HG03045 (cell line): ENCODE measurements around the gene AFM.
"Not testable (repeated sequence)": the region's sequence is repeated elsewhere in the genome, so short reads cannot be mapped to it uniquely, and the experiment has no call there.

Experiments used
- ATAC-seq: cut with Tn5 transposase; IDR thresholded peaks from one replicate; pipeline ENCODE4 v1.9.1; 2021; ENCODE audit warnings: mild to moderate bottlenecking, moderate library complexity; ENCODE audit not compliant: unreplicated experiment

Gene AFM

GRCh38 chr4:73499996-73500765 lies 18.6 kb downstream of the AFM start:
- ATAC-seq, result no peak

DNA sequence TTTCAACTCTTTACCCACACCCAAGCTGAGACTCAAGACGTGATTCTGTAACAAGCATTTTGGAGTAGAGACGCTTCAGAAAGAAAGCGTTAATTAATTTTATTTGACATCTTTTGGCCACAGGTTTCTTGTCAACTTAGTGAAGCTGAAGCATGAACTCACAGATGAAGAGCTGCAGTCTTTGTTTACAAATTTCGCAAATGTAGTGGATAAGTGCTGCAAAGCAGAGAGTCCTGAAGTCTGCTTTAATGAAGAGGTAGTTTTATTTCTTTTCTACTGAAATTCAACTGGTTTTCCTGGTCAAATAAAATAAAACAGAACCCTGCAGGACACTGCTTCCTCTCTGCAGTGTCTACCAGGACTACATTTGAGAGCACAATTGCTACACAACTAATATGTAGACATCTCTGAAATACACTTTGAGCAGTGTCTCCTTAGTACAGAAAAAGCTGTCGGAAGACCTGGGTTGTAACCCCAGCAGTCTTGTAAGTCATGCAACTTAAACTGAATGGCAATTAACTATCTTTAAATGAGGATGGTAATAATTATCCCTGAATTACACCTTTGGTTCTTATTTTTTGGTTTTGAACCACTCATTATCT lies 20.2 kb downstream of the AFM start:
- no peak for ATAC-seq

DNA sequence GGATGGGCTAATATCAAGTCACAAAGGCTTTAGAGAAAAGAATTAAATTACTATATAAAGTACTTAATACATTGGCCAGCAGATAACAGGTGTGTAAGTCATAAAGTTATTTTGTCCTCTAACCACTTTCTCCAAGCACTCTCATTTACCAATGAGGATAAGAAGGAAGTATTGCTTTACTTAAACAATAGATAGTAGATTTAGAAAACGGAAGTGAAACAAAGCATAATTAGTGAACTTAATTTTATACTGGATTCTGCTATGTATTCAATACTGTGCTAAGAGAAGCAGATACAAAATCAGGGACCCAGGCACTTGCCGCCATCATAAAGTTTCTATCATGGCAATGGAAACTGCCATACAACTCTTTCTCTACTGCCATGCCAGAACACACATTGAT lies 24.0 kb downstream of the AFM start:
- no peak for ATAC-seq

GRCh38 chr4:73507541-73507940 lies 26.0 kb downstream of the AFM start:
- ATAC-seq, result no peak

DNA sequence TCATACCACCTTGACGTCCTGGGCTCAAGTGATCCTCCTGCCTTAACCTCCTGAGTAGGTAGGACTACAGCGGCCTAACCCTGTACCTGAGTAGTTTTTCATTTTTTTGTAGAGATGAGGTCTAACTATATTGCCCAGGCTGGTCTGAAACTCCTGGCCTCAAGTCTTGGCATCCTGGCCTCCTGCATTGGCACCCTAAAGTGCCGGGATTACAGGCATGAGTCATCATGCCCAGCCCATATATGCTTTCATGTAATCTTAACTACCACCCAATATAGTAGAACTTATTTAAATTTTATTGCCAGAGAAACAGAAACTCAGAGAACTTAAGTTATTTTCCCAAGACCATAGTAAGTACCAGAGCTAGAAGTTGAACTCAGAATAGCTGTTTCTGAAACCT lies 27.1 kb downstream of the AFM start:
- ATAC-seq, result no peak

DNA sequence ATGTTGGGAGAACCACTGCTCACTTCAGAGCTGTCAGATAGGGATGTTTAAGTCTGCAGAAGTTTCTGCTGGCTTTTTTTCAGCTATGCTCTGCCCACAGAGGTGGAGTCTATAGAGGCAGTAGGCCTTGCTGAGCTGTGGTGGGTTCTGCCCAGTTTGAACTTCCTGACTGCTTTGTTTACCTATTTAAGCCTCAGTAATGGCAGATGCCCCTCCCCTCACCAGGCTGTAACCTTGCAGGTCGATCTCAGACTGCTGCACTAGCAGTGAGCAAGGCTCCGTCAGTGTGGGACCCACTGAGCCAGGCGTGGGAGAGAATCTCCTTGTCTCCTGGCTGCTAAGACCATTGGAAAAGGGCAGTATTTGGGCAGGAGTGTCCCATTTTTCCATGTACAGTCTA lies 36.8 kb downstream of the AFM start:
- no peak for ATAC-seq

GRCh38 chr4:73520821-73521220 lies 39.3 kb downstream of the AFM start:
- no peak for ATAC-seq

- ATAC-seq, result no peak
Observed at GRCh38 chr4:73523126-73523525, 41.6 kb downstream of the AFM start.

DNA sequence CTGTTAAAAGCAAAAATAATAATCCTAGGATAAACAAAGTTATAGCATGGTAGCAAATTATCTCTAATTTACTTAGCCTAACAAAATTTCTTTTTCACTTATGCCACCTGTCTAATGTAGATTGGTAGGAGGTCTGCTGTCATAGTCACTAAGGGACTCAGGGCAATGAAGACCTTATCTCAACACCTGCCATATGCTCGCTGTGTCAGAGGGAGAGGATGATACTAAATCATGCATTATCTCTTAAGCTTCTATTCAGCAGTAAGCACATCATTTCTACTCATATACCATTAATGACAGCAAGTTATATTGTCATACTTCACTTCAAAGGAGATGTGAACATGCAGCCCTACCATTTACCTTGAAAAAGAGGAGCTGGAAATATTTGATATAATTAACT lies 44.1 kb downstream of the AFM start:
- ATAC-seq, result no peak

GRCh38 chr4:73527196-73527595 lies 45.7 kb downstream of the AFM start:
- ATAC-seq, result peak; percentile 66

GRCh38 chr4:73528171-73528570 lies 46.6 kb downstream of the AFM start:
- ATAC-seq, result no peak

GRCh38 chr4:73533515-73534422 lies 52.2 kb downstream of the AFM start:
- ATAC-seq, result no peak

DNA sequence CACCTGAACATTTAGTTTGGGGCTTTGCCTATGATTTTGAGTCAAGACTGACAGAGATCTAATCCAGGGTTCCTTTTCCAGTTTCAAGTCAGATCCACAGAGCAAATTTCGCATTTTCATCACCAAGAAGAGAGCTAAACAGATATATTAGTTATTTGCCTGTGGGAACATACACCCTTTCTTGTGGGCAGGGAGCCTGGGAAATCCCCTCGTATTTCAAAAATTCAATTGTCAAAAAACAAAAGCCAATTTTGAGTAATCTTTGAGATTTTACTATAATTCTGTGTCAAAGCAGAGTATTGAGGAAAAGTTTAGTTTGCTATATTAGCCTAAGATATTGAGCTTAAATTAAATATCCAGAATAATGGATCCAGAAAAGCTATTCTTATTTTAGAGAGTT lies 56.6 kb downstream of the AFM start:
- ATAC-seq, result no peak

GRCh38 chr4:73539386-73539785 lies 57.8 kb downstream of the AFM start:
- ATAC-seq, result no peak

DNA sequence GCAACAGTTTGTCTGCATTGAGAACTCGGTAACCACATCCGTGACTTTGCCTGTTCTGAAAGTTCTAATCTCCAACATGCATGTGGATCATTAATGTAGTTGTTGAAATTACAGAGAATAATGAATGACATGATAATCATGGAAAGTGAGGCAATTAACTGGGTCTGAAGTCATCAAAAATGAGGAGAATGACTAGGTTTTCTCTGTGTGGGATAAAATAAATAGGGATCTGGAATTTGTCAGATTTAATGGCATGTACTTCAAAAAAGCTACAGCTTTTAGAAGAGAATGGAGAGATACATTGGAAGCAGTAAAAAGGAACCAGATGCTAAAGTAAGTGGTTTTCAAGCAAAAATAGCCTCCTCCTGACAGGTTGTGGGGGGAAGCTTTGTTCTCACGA lies 59.3 kb downstream of the AFM start:
- no peak for ATAC-seq

DNA sequence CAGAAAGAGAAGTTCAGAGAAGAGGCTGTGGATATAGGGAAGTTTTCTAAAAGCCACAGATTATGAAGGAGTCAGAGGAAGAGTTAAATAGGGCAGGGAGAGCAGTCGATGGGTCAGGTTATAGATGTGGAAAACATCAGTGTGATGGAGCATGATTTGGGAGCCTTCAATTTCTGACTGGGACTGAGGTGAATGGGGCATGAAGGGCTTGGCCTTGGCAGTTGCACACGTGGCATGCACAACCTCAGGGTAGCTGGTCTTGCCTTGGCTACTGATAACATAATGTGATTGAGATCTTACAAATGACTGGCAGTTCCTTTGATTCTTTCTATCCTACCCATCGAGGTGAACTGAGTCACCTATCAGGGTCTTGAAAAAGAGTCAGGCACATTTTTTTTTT lies 59.7 kb downstream of the AFM start:
- no peak for ATAC-seq

DNA sequence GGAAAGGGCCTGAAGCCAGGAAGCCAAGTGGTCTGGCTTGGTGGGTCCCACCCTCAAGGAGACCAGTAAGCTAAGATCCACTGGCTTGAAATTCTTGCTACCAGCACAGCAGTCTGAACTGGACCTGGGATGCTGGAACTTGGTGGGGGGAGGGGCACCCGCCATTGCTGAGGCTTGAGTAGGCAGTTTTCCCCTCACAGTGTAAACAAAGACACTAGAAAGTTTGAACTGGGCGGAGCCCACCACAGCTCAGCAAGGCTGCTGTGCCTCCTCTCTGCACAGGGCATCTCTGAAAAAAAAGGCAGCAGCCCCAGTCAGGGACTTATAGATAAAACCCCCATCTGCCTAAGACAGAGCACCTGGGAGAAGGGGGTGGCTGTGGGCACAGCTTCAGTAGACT lies 63.1 kb downstream of the AFM start:
- ATAC-seq, result no peak

- not testable (repeated sequence) for ATAC-seq
Observed at GRCh38 chr4:73550865-73551264, 69.3 kb downstream of the AFM start.
